Activated CD8-positive, alpha-beta memory T cell treated with anti-CD3 and anti-CD28 coated beads, Interleukin-2, amount 50 U/mL, for 24 hours (primary cell): Measurements from ENCODE around the gene TRIM56.

ENCODE experiments used
- DNase-seq: peaks from one replicate; pipeline ENCODE4 v3.0.0-alpha.2; 2020; ENCODE audit errors: extremely low read depth

The TRIM56 gene

GRCh38 chr7:101133621-101134398 is 48.5 kb downstream of the TRIM56 start:
- no peak for DNase-seq

GRCh38 chr7:101134399-101134980 is 49.2 kb downstream of the TRIM56 start:
- DNase-seq: no peak

GRCh38 chr7:101137651-101138212 is 52.5 kb downstream of the TRIM56 start:
- no peak for DNase-seq

- DNase-seq: peak; percentile 84
Measured at GRCh38 chr7:101138213-101138870, 53.1 kb downstream of the TRIM56 start.

- DNase-seq: no peak
Measured at GRCh38 chr7:101140339-101140699, 55.0 kb downstream of the TRIM56 start.

- no peak for DNase-seq
Measured at GRCh38 chr7:101140746-101141382, 55.6 kb downstream of the TRIM56 start.
